ENCODE results near the gene CD300E. TPM values are rescaled to one million over a fixed set of nuclear protein-coding genes. Genes with fewer than 3 reads are reported as not detected.
"Not testable (repeated sequence)": the region's sequence is repeated elsewhere in the genome, so short reads cannot be mapped to it uniquely, and the experiment has no call there.

The CD300E gene
- total and polyA plus RNA-seq, 4 experiments from 2014 or later, result not detected

DNA sequence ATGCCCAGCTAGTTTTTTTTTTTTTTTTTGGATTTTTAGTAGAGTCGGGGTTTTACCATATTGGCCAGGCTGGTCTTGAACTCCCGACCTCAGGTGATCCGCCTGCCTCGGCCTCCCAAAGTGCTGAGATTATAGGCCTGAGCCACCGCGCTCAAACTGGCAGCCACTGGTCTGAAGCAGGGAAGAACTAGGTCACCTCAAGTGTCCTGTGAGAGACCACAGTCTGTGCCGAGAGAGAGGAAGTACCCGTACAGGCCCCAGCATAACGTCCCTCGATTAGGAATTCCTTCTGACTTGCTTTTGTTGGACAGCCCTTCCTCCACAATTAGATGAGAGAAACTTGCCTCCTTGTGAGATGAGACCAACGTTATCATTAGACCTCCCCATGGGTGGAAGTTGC is 13.7 kb upstream of the CD300E start:
- POLR2A ChIA-PET (ENCODE audit: partially characterized antibody), result no interaction called here
- H3K27me3 Mint-ChIP-seq, result peaks cover 12 to 20% of the 10 kb centered on the region in 2 donors
- no peak overlapping the region for H3K27ac Mint-ChIP-seq
- intact Hi-C loops (cut with micrococcal nuclease), result no loop called here
- Histone ChIP-seq H3K4me1 (ENCODE audit: insufficient read depth, low read length) (peaks cover 12% of the 10 kb centered on the region), H3K4me3 (ENCODE audit: low read length in 2 of 2) (no peak overlapping the region), H3K36me3 (ENCODE audit: insufficient read depth, low read length) (no peaks in the 10 kb centered on the region), H3K9me3 (ENCODE audit: control insufficient read depth in 1 of 2, low read length in 2 of 2) (no peaks in the 10 kb centered on the region), H3K27me3 (ENCODE audit: insufficient read depth, low read length) (no peaks in the 10 kb centered on the region), H3K27ac (ENCODE audit: low read depth, low read length) (no peak overlapping the region)
- CTCF ChIA-PET (ENCODE audit: partially characterized antibody), result no interaction called here
- no peak for DNase-seq
- no peaks in the 10 kb centered on the region for H3K36me3 Mint-ChIP-seq
- no peaks in the 10 kb centered on the region for H3K9me3 Mint-ChIP-seq
- no peak overlapping the region for H3K4me3 Mint-ChIP-seq
- H3K4me1 Mint-ChIP-seq, result peaks cover 9 to 16% (median 11%) of the 10 kb centered on the region in 4 donors

DNA sequence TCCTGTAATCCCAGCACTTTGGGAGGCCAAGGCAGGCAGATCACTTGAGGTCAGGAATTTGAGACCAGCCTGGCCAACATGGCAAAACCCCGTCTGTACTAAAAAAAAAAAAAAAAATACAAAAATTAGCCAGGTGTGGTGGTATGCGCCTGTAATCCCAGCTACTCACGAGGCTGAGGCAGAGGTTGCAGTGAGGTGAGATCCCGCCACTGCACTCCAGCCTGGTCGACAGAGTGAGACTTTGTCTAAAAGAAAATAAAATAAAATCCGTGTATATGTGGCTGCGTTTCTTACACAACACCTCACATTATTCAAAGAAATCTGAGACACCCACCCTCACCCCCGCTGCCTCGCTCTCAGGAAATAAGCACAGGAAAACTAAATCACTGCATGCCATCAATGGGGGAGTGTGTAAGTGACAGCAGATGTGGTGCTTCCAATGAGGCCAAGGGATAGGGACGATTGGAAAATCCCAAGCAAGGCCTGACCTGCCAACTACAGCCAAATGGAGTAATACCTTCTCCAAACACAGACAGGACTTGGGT is 13.1 kb upstream of the CD300E start:
- H3K9me3 Mint-ChIP-seq; H3K36me3 Mint-ChIP-seq; H3K4me3 Mint-ChIP-seq; H3K4me3 ChIP-seq (ENCODE audit: low read length in 2 of 2); H3K27ac ChIP-seq (ENCODE audit: low read depth, low read length); POLR2A ChIA-PET (ENCODE audit: partially characterized antibody); H3K36me3 ChIP-seq (ENCODE audit: insufficient read depth, low read length); H3K27me3 ChIP-seq (ENCODE audit: insufficient read depth, low read length); CTCF ChIA-PET (ENCODE audit: partially characterized antibody); DNase-seq; H3K9me3 ChIP-seq (ENCODE audit: control insufficient read depth in 1 of 2, low read length in 2 of 2); intact Hi-C loops (cut with micrococcal nuclease); H3K27ac Mint-ChIP-seq: not testable (repeated sequence)
- Mint-ChIP-seq H3K27me3 (peaks cover 15 to 26% of the 10 kb centered on the region in 2 donors), H3K4me1 (peaks cover 11 to 16% (median 13%) of the 10 kb centered on the region in 4 donors)
- H3K4me1 ChIP-seq (ENCODE audit: insufficient read depth, low read length), result peaks cover 12% of the 10 kb centered on the region

DNA sequence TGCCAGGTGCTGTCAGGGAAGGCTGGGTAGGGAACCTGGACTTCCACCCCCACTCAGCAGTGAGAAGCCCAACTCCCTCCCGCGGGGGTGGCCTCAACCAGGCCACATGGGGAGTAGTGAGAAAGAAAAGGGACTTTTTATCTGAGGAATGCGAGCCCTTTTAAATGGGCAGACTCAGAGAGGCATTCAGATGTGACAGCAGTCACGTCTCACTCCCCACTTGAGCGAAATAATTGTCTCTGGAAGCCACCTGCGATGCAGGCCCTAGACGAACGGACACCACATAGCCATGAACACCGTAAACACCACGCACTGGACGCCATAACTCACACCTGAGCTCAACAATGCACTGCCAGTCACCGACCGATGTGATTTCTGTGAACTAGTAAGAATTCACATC is 11.9 kb upstream of the CD300E start:
- Histone ChIP-seq H3K27ac (ENCODE audit: low read depth, low read length) (no peak overlapping the region), H3K27me3 (ENCODE audit: insufficient read depth, low read length) (no peaks in the 10 kb centered on the region), H3K4me3 (ENCODE audit: low read length in 2 of 2) (no peak overlapping the region), H3K36me3 (ENCODE audit: insufficient read depth, low read length) (no peaks in the 10 kb centered on the region), H3K4me1 (ENCODE audit: insufficient read depth, low read length) (peaks cover 12% of the 10 kb centered on the region), H3K9me3 (ENCODE audit: control insufficient read depth in 1 of 2, low read length in 2 of 2) (no peaks in the 10 kb centered on the region)
- intact Hi-C loops (cut with micrococcal nuclease), result no loop called here
- no peak for DNase-seq
- H3K4me1 Mint-ChIP-seq, result peaks cover 10 to 16% (median 13%) of the 10 kb centered on the region in 4 donors
- ChIA-PET CTCF (ENCODE audit: partially characterized antibody) (no interaction called here), POLR2A (ENCODE audit: partially characterized antibody) (no interaction called here)
- peaks cover 15 to 27% of the 10 kb centered on the region in 2 donors for H3K27me3 Mint-ChIP-seq
- no peaks in the 10 kb centered on the region for H3K36me3 Mint-ChIP-seq
- no peaks in the 10 kb centered on the region for H3K9me3 Mint-ChIP-seq
- no peak overlapping the region for H3K4me3 Mint-ChIP-seq
- no peak overlapping the region for H3K27ac Mint-ChIP-seq

DNA sequence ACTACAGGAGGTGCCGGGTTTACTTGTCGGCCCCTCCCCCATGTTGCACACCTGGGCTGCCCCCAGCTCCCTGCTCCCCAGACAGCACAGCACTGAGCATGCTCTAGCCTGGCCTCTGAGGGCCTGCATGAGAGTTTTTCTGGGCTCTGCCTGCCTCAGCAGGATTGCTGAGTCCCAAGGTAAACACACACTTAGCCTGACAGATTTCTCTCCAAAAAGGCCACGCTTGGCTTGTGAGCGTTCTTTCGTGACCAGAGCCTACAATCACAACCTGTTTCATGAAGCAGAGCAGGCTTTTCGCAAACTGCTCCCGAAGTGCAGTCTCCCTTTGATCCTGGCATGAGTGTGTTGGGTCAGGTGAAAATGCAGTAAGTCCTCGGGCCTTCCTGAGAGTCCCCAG is 9.8 kb upstream of the CD300E start:
- POLR2A ChIA-PET (ENCODE audit: partially characterized antibody), result no interaction called here
- H3K4me1 Mint-ChIP-seq, result peaks cover 0 to 8% (median 4%) of the 10 kb centered on the region in 4 donors
- H3K27ac ChIP-seq (ENCODE audit: low read depth, low read length), result no peak overlapping the region
- H3K9me3 Mint-ChIP-seq, result no peaks in the 10 kb centered on the region
- H3K4me3 Mint-ChIP-seq, result no peak overlapping the region
- no peaks in the 10 kb centered on the region for H3K27me3 ChIP-seq (ENCODE audit: insufficient read depth, low read length)
- H3K36me3 ChIP-seq (ENCODE audit: insufficient read depth, low read length), result no peaks in the 10 kb centered on the region
- no peak for DNase-seq
- peaks cover 17 to 20% of the 10 kb centered on the region in 2 donors for H3K27me3 Mint-ChIP-seq
- no peaks in the 10 kb centered on the region for H3K4me1 ChIP-seq (ENCODE audit: insufficient read depth, low read length)
- H3K4me3 ChIP-seq (ENCODE audit: low read length in 2 of 2), result no peak overlapping the region
- intact Hi-C loops (cut with micrococcal nuclease), result no loop called here
- no peaks in the 10 kb centered on the region for H3K36me3 Mint-ChIP-seq
- H3K9me3 ChIP-seq (ENCODE audit: control insufficient read depth in 1 of 2, low read length in 2 of 2), result no peaks in the 10 kb centered on the region
- no peak overlapping the region for H3K27ac Mint-ChIP-seq
- CTCF ChIA-PET (ENCODE audit: partially characterized antibody), result interaction anchor here (0.7 to 1.0 kb wide), 2 partner anchors 14 to 184 kb away, joined by 3 read pairs; no protein-coding TSS in a partner anchor

DNA sequence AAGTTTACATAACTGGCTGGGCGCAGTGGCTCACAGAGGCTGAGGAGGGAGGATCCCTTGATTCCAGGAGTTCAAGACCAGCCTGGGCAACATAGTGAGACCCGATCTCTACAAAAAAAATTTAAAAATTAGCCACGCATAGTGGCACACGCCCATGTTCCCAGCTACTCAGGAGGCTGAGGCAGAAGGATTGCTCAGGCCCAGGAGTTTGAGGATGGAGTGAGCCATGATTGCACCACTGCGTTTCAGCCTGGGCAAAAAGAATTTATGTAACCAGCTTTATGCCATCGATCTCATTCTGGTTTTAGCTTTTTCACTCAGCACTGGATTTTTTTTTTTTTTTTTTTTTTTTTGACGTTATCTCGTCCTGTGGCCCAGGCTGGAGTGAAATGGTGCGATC is 9.1 kb upstream of the CD300E start:
- CTCF ChIA-PET (ENCODE audit: partially characterized antibody), result interaction anchor here (0.7 to 1.0 kb wide), 4 partner anchors 9 to 183 kb away, joined by 3 read pairs; partner anchors contain the start of gene CD300E
- no peak for DNase-seq
- POLR2A ChIA-PET (ENCODE audit: partially characterized antibody), result no interaction called here
- Mint-ChIP-seq H3K27ac (no peak overlapping the region), H3K27me3 (peaks cover 21 to 24% of the 10 kb centered on the region in 2 donors), H3K36me3 (no peaks in the 10 kb centered on the region), H3K4me3 (no peak overlapping the region), H3K9me3 (peaks cover 0 to 2% (median 0%) of the 10 kb centered on the region in 8 donors), H3K4me1 (peaks cover 0 to 8% (median 4%) of the 10 kb centered on the region in 4 donors)
- intact Hi-C loops (cut with micrococcal nuclease), result no loop called here
- H3K27me3 ChIP-seq (ENCODE audit: insufficient read depth, low read length), result no peaks in the 10 kb centered on the region
- no peak overlapping the region for H3K4me3 ChIP-seq (ENCODE audit: low read length in 2 of 2)
- H3K4me1 ChIP-seq (ENCODE audit: insufficient read depth, low read length), result no peaks in the 10 kb centered on the region
- no peaks in the 10 kb centered on the region for H3K36me3 ChIP-seq (ENCODE audit: insufficient read depth, low read length)
- no peaks in the 10 kb centered on the region for H3K9me3 ChIP-seq (ENCODE audit: control insufficient read depth in 1 of 2, low read length in 2 of 2)
- H3K27ac ChIP-seq (ENCODE audit: low read depth, low read length), result no peak overlapping the region

DNA sequence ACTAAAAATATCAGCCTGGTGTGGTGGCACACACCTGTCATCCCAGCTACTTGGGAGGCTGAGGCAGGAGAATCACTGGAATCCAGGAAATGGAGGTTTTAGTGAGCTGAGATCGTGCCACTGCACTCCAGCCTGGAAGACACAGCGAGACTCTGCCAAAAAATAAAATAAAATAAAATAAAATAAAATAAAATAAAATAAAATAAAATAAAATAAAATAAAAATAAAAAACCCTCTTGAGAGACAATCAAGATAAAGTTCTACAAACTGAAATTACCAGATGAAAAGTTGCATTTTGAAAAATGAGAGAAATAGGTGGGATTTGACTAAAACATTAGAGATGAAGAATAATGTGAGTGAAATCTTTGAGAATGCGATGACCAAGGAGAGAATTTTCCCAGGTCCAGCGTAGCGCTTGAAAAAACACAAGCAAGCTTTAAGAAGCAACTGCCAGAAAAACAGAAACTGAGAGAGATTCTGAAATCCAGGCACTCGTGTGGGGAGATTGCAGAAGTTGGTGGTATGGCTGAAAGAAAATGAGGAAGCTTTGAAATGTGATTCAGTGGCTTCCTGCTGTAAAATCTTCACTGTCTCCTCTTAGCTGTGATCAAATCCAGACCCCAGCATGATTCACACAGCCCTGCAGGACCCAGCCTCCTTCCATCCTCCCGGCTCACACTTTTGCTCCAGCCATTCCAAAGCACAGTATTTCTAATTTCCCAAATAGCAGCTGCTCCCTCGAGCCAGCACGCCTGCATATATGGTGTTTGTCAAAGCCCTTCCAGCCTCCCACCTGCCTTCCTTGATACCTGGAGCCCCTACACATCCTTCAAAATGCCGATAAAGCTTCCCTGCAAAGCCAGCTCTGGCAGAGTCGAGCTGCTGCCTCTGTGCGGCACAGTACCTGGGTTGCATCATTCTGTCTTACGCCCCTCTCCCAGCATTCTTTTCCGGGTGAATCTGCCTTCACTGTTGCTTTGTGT is 8.2 kb upstream of the CD300E start:
- H3K36me3 Mint-ChIP-seq, result no peaks in the 10 kb centered on the region
- Histone ChIP-seq H3K36me3 (ENCODE audit: insufficient read depth, low read length) (no peaks in the 10 kb centered on the region), H3K27ac (ENCODE audit: low read depth, low read length) (no peak overlapping the region), H3K4me3 (ENCODE audit: low read length in 2 of 2) (no peak overlapping the region), H3K4me1 (ENCODE audit: insufficient read depth, low read length) (no peaks in the 10 kb centered on the region), H3K9me3 (ENCODE audit: control insufficient read depth in 1 of 2, low read length in 2 of 2) (no peaks in the 10 kb centered on the region), H3K27me3 (ENCODE audit: insufficient read depth, low read length) (no peaks in the 10 kb centered on the region)
- ChIA-PET CTCF (ENCODE audit: partially characterized antibody) (interaction anchor here (0.7 kb wide), 3 partner anchors 8 to 26 kb away, joined by 3 read pairs; partner anchors contain the start of gene CD300E), POLR2A (ENCODE audit: partially characterized antibody) (no interaction called here)
- peaks cover 0 to 8% (median 4%) of the 10 kb centered on the region in 4 donors for H3K4me1 Mint-ChIP-seq
- no peak for DNase-seq
- H3K4me3 Mint-ChIP-seq, result no peak overlapping the region
- H3K27ac Mint-ChIP-seq, result peak overlapping the region in 2 of 7 donors; percentile 4 to 56
- peaks cover 0 to 4% (median 3%) of the 10 kb centered on the region in 8 donors for H3K9me3 Mint-ChIP-seq
- peaks cover 21 to 22% of the 10 kb centered on the region in 2 donors for H3K27me3 Mint-ChIP-seq
- intact Hi-C loops (cut with micrococcal nuclease), result no loop called here

DNA sequence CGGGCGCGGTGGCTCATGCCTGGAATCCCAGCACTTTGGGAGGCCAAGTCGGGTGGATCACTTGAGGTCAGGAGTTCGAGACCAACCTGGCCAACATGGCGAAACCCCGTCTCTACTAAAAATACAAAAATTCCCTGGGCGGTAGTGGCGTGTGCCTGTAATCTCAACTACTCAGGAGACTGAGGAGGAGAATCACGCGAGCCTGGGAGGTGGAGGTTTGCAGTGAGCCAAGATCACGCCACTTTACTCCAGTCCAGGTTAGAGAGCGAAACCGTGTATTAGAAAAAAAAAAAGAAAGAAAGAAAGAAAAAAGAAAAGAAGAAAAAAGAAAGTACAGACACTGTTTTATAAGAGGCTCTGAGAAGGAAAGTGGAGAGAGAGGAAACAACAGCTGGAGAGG is 6.7 kb upstream of the CD300E start:
- DNase-seq; H3K4me3 ChIP-seq (ENCODE audit: low read length in 2 of 2); H3K27ac ChIP-seq (ENCODE audit: low read depth, low read length); CTCF ChIA-PET (ENCODE audit: partially characterized antibody); H3K4me1 Mint-ChIP-seq; H3K4me1 ChIP-seq (ENCODE audit: insufficient read depth, low read length); H3K36me3 ChIP-seq (ENCODE audit: insufficient read depth, low read length); H3K27me3 ChIP-seq (ENCODE audit: insufficient read depth, low read length); H3K27ac Mint-ChIP-seq; POLR2A ChIA-PET (ENCODE audit: partially characterized antibody); H3K9me3 ChIP-seq (ENCODE audit: control insufficient read depth in 1 of 2, low read length in 2 of 2); H3K36me3 Mint-ChIP-seq; H3K4me3 Mint-ChIP-seq; intact Hi-C loops (cut with micrococcal nuclease): not testable (repeated sequence)
- peaks cover 19 to 28% of the 10 kb centered on the region in 2 donors for H3K27me3 Mint-ChIP-seq
- H3K9me3 Mint-ChIP-seq, result peaks cover 0 to 14% (median 7%) of the 10 kb centered on the region in 8 donors

Measured in CD4-positive, alpha-beta memory T cell (primary cell).